Activated T-helper 2 cell treated with anti-CD3 and anti-CD28 coated beads, Interferon-gamma antibody, Interleukin-2, Interleukin-4, amounts not matched to agents 10 μg/mL and 5 μg/mL and 100 μg/mL, durations not matched to agents 14 hours and 24 hours and 36 hours (primary cell): ENCODE measurements around the gene CEP55. TPM values are rescaled to one million over a fixed set of nuclear protein-coding genes. Genes with fewer than 3 reads are reported as not detected.

ENCODE experiments used
- DNase-seq: peaks from one replicate; pipeline ENCODE4 v3.0.0; 2021; ENCODE audit warnings: low spot score
- H3K27ac Mint-ChIP-seq: one replicate; pipeline ENCODE4 v1.8.0; 2021; ENCODE audit warnings: mixed read lengths
- H3K27me3 Mint-ChIP-seq: one replicate; pipeline ENCODE4 v1.8.0; 2021; ENCODE audit warnings: low read depth, mixed read lengths
- H3K36me3 Mint-ChIP-seq: one replicate; pipeline ENCODE4 v1.8.0; 2021; ENCODE audit warnings: low read depth, mixed read lengths
- H3K4me1 Mint-ChIP-seq: one replicate; pipeline ENCODE4 v1.8.0; 2021; ENCODE audit warnings: low read depth, mixed read lengths
- H3K4me3 Mint-ChIP-seq: one replicate; pipeline ENCODE4 v1.8.0; 2021; ENCODE audit warnings: low read depth, mild to moderate bottlenecking, moderate library complexity, mixed read lengths
- H3K9me3 Mint-ChIP-seq: one replicate; pipeline ENCODE4 v1.8.0; 2021; ENCODE audit warnings: mixed read lengths
- intact Hi-C: fragments of 100-400 bp; cut with micrococcal nuclease; formaldehyde crosslinking; loops from one replicate; pipeline ENCODE4 v1.15.1; 2023
- total RNA-seq: library from RNA; stranded (reverse); gene quantifications from 2 replicates; pipeline ENCODE4 v1.2.3, GENCODE V29; 2022

Gene CEP55
- total RNA-seq, 1 donor from 2014 or later, result 72.6 TPM

DNA sequence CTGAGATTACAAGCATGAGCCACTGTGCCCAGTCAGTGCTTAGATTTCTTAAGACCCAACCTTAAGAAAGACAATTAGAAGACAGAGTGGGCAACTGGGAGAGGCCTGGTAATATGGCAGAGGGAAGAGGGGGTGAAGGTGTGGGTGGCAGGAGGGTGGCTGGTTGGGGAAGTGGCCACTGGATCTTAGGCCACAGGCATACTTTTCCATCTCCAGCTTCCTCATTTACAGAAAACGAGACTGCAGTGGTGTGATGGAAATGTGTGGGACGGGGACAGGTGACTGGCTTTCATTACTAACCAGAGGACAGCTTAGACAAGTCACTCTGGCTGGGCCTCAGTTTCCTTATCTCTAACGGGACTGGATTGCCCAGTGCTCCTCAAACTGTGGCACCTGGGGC lies 69.0 kb downstream of the CEP55 start:
- intact Hi-C loops, result loop anchor here (10.0 kb wide), 1 partner anchor 501 kb away; the partner anchor contains the start of gene CYP26C1
- no peaks in the 10 kb centered on the region for H3K4me1 Mint-ChIP-seq
- no peaks in the 10 kb centered on the region for H3K9me3 Mint-ChIP-seq
- H3K27ac Mint-ChIP-seq, result no peak overlapping the region
- no peak for DNase-seq
- H3K36me3 Mint-ChIP-seq, result no peaks in the 10 kb centered on the region
- no peak overlapping the region for H3K4me3 Mint-ChIP-seq
- H3K27me3 Mint-ChIP-seq, result peaks cover 44% of the 10 kb centered on the region

DNA sequence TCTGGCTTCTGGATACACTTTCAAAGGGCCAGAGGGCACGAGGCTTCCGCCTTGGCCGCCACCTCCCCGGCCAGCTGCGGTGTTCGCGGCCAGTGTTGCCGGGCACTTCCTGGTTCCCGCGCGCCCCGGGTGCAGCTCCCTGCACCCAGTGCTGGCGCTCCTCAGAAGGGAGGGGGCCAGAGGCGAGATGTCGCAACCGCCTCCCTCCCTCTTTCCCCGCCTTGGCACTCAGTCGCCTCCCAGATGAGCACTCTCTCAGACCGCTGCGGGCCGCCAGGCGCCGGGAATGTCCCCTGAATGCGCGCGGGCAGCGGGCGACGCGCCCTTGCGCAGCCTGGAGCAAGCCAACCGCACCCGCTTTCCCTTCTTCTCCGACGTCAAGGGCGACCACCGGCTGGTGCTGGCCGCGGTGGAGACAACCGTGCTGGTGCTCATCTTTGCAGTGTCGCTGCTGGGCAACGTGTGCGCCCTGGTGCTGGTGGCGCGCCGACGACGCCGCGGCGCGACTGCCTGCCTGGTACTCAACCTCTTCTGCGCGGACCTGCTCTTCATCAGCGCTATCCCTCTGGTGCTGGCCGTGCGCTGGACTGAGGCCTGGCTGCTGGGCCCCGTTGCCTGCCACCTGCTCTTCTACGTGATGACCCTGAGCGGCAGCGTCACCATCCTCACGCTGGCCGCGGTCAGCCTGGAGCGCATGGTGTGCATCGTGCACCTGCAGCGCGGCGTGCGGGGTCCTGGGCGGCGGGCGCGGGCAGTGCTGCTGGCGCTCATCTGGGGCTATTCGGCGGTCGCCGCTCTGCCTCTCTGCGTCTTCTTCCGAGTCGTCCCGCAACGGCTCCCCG lies 70.2 kb downstream of the CEP55 start, which contains the start of gene FFAR4:
Gene FFAR4 (plus strand): TSS at position 231 of the 842 bp plus-strand sequence. CDS start 56 bp downstream, at position 287.
- H3K9me3 Mint-ChIP-seq, result no peaks in the 10 kb centered on the region
- H3K4me1 Mint-ChIP-seq, result no peaks in the 10 kb centered on the region
- H3K36me3 Mint-ChIP-seq, result no peaks in the 10 kb centered on the region
- H3K27me3 Mint-ChIP-seq, result peaks cover 56% of the 10 kb centered on the region
- H3K4me3 Mint-ChIP-seq, result no peak within 1 kb of the TSS
- intact Hi-C loops, result loop anchor here (10.0 kb wide), 1 partner anchor 502 kb away; the partner anchor contains the start of gene CYP26C1
- H3K27ac Mint-ChIP-seq, result no peak within 1 kb of the TSS
- DNase-seq, result no peak

DNA sequence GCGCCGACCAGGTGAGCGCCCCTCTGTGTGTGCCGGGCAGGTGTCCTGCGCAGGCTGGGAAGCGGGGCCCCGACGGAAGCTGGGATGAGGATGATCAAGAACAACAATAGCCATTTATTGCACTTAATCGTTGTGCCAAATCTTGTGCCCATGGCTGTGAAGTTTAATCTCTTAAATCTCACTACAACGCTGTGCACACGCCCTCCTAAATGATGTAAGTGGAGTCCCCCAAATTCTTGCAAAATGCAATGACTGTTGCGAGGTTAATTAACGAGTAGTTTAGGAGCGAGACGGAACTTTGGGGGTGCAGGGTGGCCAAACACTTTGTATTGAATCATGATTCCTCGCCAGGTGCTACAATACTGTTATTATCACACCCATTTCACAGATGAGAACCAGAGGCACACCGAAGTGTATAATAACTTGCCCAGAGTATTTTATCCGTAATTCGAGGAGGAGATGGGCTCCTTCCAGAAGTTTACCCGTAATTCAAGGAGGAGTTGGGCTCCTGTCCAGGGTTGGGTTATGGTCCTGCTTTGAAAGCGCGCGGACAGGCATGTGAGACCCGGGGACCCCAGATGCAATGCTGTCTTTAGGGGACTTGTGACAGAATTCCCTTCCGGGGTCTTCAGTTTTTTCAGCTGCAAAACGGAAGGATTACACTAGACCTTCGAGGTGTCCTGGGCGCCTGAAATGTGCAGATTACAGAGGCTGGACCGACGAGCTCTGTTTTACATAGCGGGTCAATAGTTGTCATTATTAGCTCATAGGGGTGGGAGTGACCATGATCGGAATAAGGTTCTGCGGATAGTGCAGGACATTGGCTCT lies 71.1 kb downstream of the CEP55 start:
- Mint-ChIP-seq H3K36me3 (no peaks in the 10 kb centered on the region), H3K4me1 (no peaks in the 10 kb centered on the region), H3K4me3 (no peak overlapping the region), H3K9me3 (no peaks in the 10 kb centered on the region), H3K27me3 (peaks cover 64% of the 10 kb centered on the region), H3K27ac (no peak overlapping the region)
- no peak for DNase-seq
- intact Hi-C loops, result loop anchor here (10.0 kb wide), 1 partner anchor 503 kb away; the partner anchor contains the start of gene CYP26C1

DNA sequence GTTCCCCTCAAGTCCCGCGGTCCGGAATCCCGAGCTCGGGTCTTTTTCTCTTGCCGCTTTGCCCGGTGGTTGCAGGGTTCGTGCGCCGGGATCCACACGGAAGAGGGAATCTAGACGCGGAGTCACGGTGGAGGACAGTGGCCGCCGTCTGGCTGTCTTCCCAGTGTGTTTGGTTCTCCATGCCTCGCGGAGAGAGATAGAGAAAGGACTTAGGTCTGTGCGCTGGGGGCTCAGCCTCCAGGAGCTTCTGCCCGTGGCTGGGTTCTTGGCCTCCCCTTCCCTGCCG lies 71.6 kb downstream of the CEP55 start:
- DNase-seq, result no peak
- H3K36me3 Mint-ChIP-seq, result no peaks in the 10 kb centered on the region
- H3K27me3 Mint-ChIP-seq, result peaks cover 69% of the 10 kb centered on the region
- H3K4me3 Mint-ChIP-seq, result no peak overlapping the region
- intact Hi-C loops, result loop anchor here (10.0 kb wide), 1 partner anchor 503 kb away; the partner anchor contains the start of gene CYP26C1
- no peak overlapping the region for H3K27ac Mint-ChIP-seq
- H3K4me1 Mint-ChIP-seq, result no peaks in the 10 kb centered on the region
- H3K9me3 Mint-ChIP-seq, result no peaks in the 10 kb centered on the region

DNA sequence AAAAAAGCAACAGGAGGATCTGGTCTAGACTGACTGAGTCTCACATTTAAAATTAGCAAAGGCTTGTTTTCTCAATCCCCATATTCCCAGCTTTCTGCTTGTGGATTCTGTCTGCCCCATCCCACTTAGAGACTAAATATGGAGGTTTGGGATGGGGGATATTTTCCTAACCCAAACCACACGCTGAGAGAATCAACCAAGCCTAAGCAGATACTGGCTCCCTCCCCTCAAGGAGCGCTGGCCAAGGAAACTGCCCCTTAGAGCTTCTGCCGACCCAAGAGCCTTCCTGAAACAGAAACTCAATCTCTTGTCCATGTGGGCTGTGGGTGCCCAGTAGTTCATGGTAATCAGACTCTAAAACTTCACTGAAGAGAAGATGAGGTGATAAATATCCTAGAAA lies 74.0 kb downstream of the CEP55 start:
- H3K4me3 Mint-ChIP-seq, result no peak overlapping the region
- intact Hi-C loops, result no loop called here
- H3K9me3 Mint-ChIP-seq, result no peaks in the 10 kb centered on the region
- peaks cover 5% of the 10 kb centered on the region for H3K4me1 Mint-ChIP-seq
- peaks cover 77% of the 10 kb centered on the region for H3K27me3 Mint-ChIP-seq
- DNase-seq, result no peak
- H3K36me3 Mint-ChIP-seq, result no peaks in the 10 kb centered on the region
- H3K27ac Mint-ChIP-seq, result no peak overlapping the region

DNA sequence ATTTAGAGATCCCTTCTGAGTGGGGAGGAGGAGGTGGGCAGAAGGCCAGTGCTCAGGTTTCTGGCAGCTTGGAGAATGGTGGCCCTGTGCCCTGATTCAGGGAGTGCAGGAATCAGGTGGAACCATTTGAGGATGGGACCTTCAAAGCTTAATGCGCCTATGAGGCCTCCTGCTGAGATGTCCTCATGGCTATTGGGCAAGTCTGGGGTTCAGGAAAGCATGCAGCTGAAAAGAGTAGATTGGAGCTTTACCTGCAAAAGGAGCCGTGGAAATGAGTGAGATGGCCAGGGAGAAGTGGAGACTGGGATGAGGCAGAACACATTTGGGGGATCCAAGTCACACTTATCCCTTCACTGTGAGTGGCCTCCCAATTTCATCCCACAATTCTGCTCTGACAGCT lies 76.2 kb downstream of the CEP55 start:
- H3K36me3 Mint-ChIP-seq, result no peaks in the 10 kb centered on the region
- H3K4me1 Mint-ChIP-seq, result peaks cover 5% of the 10 kb centered on the region
- intact Hi-C loops, result no loop called here
- no peaks in the 10 kb centered on the region for H3K9me3 Mint-ChIP-seq
- H3K4me3 Mint-ChIP-seq, result no peak overlapping the region
- DNase-seq, result no peak
- H3K27ac Mint-ChIP-seq, result no peak overlapping the region
- peaks cover 67% of the 10 kb centered on the region for H3K27me3 Mint-ChIP-seq

DNA sequence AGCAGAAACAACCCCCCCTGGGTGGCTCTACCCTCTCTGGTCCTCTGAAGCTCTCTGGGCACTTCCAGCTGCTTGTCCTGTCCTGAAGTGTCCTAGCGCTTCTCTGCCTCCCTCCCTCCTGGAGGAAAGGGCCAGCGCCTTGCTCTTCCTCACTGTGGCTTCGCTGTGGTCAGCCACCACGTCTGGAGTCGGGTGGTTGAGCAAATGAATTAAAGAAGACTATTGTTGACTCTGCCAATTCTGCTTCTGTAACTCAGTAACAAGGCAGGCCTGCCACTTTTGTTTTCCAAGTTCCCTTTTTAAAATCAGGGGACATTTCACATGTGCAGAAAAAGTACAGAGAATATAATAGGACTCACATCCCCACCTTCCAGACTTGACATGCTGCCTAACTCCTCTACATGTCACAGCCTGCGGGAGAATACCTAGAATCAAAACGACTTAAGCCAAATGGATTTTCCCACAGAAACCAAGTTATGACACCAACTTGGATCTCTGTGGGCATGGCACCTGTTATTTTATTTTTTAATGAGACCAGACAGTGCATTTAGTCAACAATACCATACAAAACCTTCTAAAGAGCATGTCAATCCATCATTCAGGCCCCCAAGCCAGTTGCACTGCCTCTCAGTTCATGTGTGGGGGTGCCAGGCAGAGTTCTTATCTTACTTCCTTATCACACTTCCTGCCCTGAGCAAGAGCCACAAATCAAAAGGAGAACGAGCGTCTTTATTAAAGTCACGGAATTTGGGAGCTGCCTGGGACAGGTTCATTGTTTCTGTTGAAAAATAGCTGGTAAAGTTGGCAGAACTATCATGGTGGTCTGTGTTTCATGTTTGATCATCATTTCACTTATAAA lies 76.9 kb downstream of the CEP55 start:
- no peaks in the 10 kb centered on the region for H3K9me3 Mint-ChIP-seq
- no peak for DNase-seq
- no peaks in the 10 kb centered on the region for H3K36me3 Mint-ChIP-seq
- intact Hi-C loops, result no loop called here
- H3K4me1 Mint-ChIP-seq, result peaks cover 5% of the 10 kb centered on the region
- peaks cover 60% of the 10 kb centered on the region for H3K27me3 Mint-ChIP-seq
- H3K4me3 Mint-ChIP-seq, result no peak overlapping the region
- no peak overlapping the region for H3K27ac Mint-ChIP-seq

DNA sequence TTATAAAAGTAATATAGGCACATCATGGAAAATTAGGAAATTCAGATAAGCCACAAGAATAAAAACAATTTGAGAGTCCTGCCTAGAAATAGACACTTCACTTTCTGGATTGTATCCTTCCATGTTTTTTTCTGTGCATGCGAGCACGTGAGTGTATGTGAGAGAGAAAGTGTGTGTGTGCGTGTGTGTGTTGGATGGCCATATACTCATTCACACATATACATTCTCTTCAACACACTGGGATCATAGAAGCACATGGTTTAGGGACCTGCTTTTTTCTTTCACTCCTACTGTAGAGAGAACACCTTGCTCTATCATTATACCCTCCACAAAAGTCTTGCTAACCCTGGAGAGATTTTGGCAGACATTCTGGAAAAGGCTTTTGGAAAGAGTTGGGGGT lies 77.5 kb downstream of the CEP55 start:
- peaks cover 54% of the 10 kb centered on the region for H3K27me3 Mint-ChIP-seq
- intact Hi-C loops, result no loop called here
- no peak for DNase-seq
- no peaks in the 10 kb centered on the region for H3K36me3 Mint-ChIP-seq
- H3K27ac Mint-ChIP-seq, result no peak overlapping the region
- no peak overlapping the region for H3K4me3 Mint-ChIP-seq
- H3K4me1 Mint-ChIP-seq, result peaks cover 5% of the 10 kb centered on the region
- H3K9me3 Mint-ChIP-seq, result no peaks in the 10 kb centered on the region

DNA sequence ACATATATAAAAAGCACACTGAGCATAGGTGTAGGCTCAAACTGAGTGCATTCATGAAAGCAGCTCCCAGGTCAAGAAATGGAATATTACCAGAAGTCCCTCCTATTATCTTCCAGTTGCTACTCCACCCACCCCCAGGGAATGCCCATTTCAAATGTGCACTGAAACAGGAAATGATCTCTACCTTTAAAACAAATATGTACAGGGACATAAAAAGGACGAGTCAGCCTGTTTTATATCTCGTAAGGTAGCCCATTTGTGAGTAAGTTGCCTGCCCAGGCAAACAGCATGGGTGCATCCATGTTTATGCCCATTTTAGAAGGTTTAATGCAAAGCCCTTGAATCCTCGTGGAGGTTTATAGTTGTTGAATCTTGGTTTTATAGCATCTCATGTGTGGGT lies 80.5 kb downstream of the CEP55 start:
- no peak overlapping the region for H3K27ac Mint-ChIP-seq
- H3K27me3 Mint-ChIP-seq, result peaks cover 36% of the 10 kb centered on the region
- no peaks in the 10 kb centered on the region for H3K36me3 Mint-ChIP-seq
- H3K4me1 Mint-ChIP-seq, result peaks cover 5% of the 10 kb centered on the region
- intact Hi-C loops, result no loop called here
- no peaks in the 10 kb centered on the region for H3K9me3 Mint-ChIP-seq
- no peak overlapping the region for H3K4me3 Mint-ChIP-seq
- no peak for DNase-seq

DNA sequence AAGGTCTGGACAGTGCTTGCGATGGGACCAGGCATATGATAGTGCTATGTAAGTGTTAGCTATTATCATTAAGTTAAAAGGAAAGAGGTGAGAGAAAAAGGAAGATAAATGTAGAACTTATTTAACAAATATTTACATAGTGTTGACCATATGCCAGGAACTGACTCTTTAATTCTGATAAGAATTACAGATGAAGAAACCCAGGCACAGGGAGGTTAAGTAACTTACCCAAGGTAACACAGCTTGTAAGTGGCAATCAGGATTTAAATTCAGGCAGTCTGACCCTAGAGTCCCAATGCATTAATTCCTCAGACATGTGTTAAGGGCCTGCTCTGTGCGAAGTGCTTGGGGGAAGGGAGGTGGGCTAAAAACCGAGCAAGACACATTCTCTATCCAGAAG lies 81.2 kb downstream of the CEP55 start:
- H3K27me3 Mint-ChIP-seq, result peaks cover 29% of the 10 kb centered on the region
- no peak overlapping the region for H3K27ac Mint-ChIP-seq
- peaks cover 5% of the 10 kb centered on the region for H3K4me1 Mint-ChIP-seq
- intact Hi-C loops, result no loop called here
- H3K4me3 Mint-ChIP-seq, result no peak overlapping the region
- no peaks in the 10 kb centered on the region for H3K9me3 Mint-ChIP-seq
- no peak for DNase-seq
- no peaks in the 10 kb centered on the region for H3K36me3 Mint-ChIP-seq
